ENCODE results near the gene LIPI.

Gene LIPI

GRCh38 chr21:14210738-14211137 lies at the start of gene LIPI:
Gene LIPI (minus strand): TSS chr21:14210955. CDS start chr21:14210845, 110 bp downstream.
- TF ChIP-seq GATA3 (IDR thresholded peaks at IDR 0.05; ENCODE audit: low read depth, low read length) (no peak), GATA2 (IDR thresholded peaks at IDR 0.05; ENCODE audit: low read depth, low read length) (no peak)

GRCh38 chr21:14260174-14260764 lies 49.5 kb upstream of the LIPI start:
- no peak for TF ChIP-seq GATA3 (IDR thresholded peaks at IDR 0.05; ENCODE audit: low read depth, low read length)
- TF ChIP-seq GATA2 (IDR thresholded peaks at IDR 0.05; ENCODE audit: low read depth, low read length): no peak

GRCh38 chr21:14259747-14260146 lies 49.0 kb upstream of the LIPI start:
- no peak for TF ChIP-seq GATA2 (IDR thresholded peaks at IDR 0.05; ENCODE audit: low read depth, low read length)
- no peak for TF ChIP-seq GATA3 (IDR thresholded peaks at IDR 0.05; ENCODE audit: low read depth, low read length)

GRCh38 chr21:14251336-14251735 lies 40.6 kb upstream of the LIPI start:
- TF ChIP-seq GATA2 (IDR thresholded peaks at IDR 0.05; ENCODE audit: low read depth, low read length) (no peak), GATA3 (IDR thresholded peaks at IDR 0.05; ENCODE audit: low read depth, low read length) (no peak)

GRCh38 chr21:14245711-14246110 lies 35.0 kb upstream of the LIPI start:
- TF ChIP-seq GATA3 (IDR thresholded peaks at IDR 0.05; ENCODE audit: low read depth, low read length): no peak
- no peak for TF ChIP-seq GATA2 (IDR thresholded peaks at IDR 0.05; ENCODE audit: low read depth, low read length)

GRCh38 chr21:14244911-14245310 lies 34.2 kb upstream of the LIPI start:
- TF ChIP-seq GATA2 (IDR thresholded peaks at IDR 0.05; ENCODE audit: low read depth, low read length): no peak
- TF ChIP-seq GATA3 (IDR thresholded peaks at IDR 0.05; ENCODE audit: low read depth, low read length): no peak

- TF ChIP-seq GATA3 (IDR thresholded peaks at IDR 0.05; ENCODE audit: low read depth, low read length) (no peak), GATA2 (IDR thresholded peaks at IDR 0.05; ENCODE audit: low read depth, low read length) (no peak)
Measured at GRCh38 chr21:14243874-14244273, 33.1 kb upstream of the LIPI start.

GRCh38 chr21:14243461-14243860 lies 32.7 kb upstream of the LIPI start:
- no peak for TF ChIP-seq GATA3 (IDR thresholded peaks at IDR 0.05; ENCODE audit: low read depth, low read length)
- TF ChIP-seq GATA2 (IDR thresholded peaks at IDR 0.05; ENCODE audit: low read depth, low read length): no peak

- TF ChIP-seq GATA3 (IDR thresholded peaks at IDR 0.05; ENCODE audit: low read depth, low read length) (no peak), GATA2 (IDR thresholded peaks at IDR 0.05; ENCODE audit: low read depth, low read length) (no peak)
Measured at GRCh38 chr21:14241297-14241696, 30.5 kb upstream of the LIPI start.

GRCh38 chr21:14239281-14239680 lies 28.5 kb upstream of the LIPI start:
- no peak for TF ChIP-seq GATA2 (IDR thresholded peaks at IDR 0.05; ENCODE audit: low read depth, low read length)
- TF ChIP-seq GATA3 (IDR thresholded peaks at IDR 0.05; ENCODE audit: low read depth, low read length): no peak

- TF ChIP-seq GATA2 (IDR thresholded peaks at IDR 0.05; ENCODE audit: low read depth, low read length) (no peak), GATA3 (IDR thresholded peaks at IDR 0.05; ENCODE audit: low read depth, low read length) (no peak)
Measured at GRCh38 chr21:14236180-14236579, 25.4 kb upstream of the LIPI start.

GRCh38 chr21:14235101-14235500 lies 24.3 kb upstream of the LIPI start:
- no peak for TF ChIP-seq GATA2 (IDR thresholded peaks at IDR 0.05; ENCODE audit: low read depth, low read length)
- TF ChIP-seq GATA3 (IDR thresholded peaks at IDR 0.05; ENCODE audit: low read depth, low read length): no peak

GRCh38 chr21:14229399-14229798 lies 18.6 kb upstream of the LIPI start:
- TF ChIP-seq GATA3 (IDR thresholded peaks at IDR 0.05; ENCODE audit: low read depth, low read length) (no peak), GATA2 (IDR thresholded peaks at IDR 0.05; ENCODE audit: low read depth, low read length) (no peak)

- no peak for TF ChIP-seq GATA2 (IDR thresholded peaks at IDR 0.05; ENCODE audit: low read depth, low read length)
Measured at GRCh38 chr21:14223365-14223764, 12.6 kb upstream of the LIPI start.

- TF ChIP-seq GATA2 (IDR thresholded peaks at IDR 0.05; ENCODE audit: low read depth, low read length): no peak
- no peak for TF ChIP-seq GATA3 (IDR thresholded peaks at IDR 0.05; ENCODE audit: low read depth, low read length)
Measured at GRCh38 chr21:14215971-14216641, 5.4 kb upstream of the LIPI start, which contains the start of gene RBM11. Gene RBM11 (plus strand): TSS chr21:14216157. CDS start chr21:14216187, 30 bp downstream.

Measured in SH-SY5Y (cell line).